Keratinocyte (primary cell): ENCODE results near the gene PCED1A. TPM values are rescaled to one million over a fixed set of nuclear protein-coding genes. Genes with fewer than 3 reads are reported as not detected.

Source experiments
- DNase-seq: peaks from one replicate; pipeline ENCODE4 v3.0.0-alpha.2; 2011; ENCODE audit warnings: low read depth, missing footprints, low spot score
- FAIRE-seq: peaks from 2 replicates; lab custom pipeline; 2011; peaks lifted over from hg19 to GRCh38; lab: Jason Lieb, UNC
- H2AFZ ChIP-seq: 2 replicates; pipeline ENCODE4 v1.6.0; 2012; ENCODE audit warnings: low read length, control low read depth, inconsistent platforms; ENCODE audit not compliant: control insufficient read depth
- H3K27ac ChIP-seq: 2 replicates; pipeline ENCODE4 v1.5.1; 2011; ENCODE audit warnings: low read length; ENCODE audit not compliant: control insufficient read depth, insufficient read depth
- H3K27me3 ChIP-seq: 3 replicates; pipeline ENCODE4 v1.6.0; 2011; ENCODE audit warnings: low read length; ENCODE audit not compliant: control insufficient read depth, insufficient read depth; ENCODE audit errors: extremely low read depth
- H3K36me3 ChIP-seq, 2 experiments: 2 replicates in 1 of 2; 3 replicates in 1 of 2; pipeline ENCODE4 v1.5.1; 2011; ENCODE audit warnings: low read length in 2 of 2, mild to moderate bottlenecking in 1 of 2; ENCODE audit not compliant: control insufficient read depth in 2 of 2, insufficient read depth in 2 of 2; ENCODE audit errors: extremely low read depth in 1 of 2
- H3K4me1 ChIP-seq: 3 replicates; pipeline ENCODE4 v1.5.1; 2011; ENCODE audit warnings: low read length; ENCODE audit not compliant: control insufficient read depth, insufficient read depth; ENCODE audit errors: extremely low read depth
- H3K4me2 ChIP-seq: 3 replicates; pipeline ENCODE4 v1.6.0; 2011; ENCODE audit warnings: low read depth, low read length; ENCODE audit not compliant: control insufficient read depth, insufficient read depth; ENCODE audit errors: extremely low read depth
- H3K4me3 ChIP-seq, 3 experiments: fragments of 200-600 bp in 1 of 3; sonication (generic) in 1 of 3; 2 replicates in 2 of 3; 3 replicates in 1 of 3; pipeline ENCODE4 v1.5.1; 2011 to 2016; ENCODE audit warnings: low read length in 3 of 3, mild to moderate bottlenecking in 3 of 3, control low read depth in 2 of 3, inconsistent platforms in 1 of 3, low read depth in 1 of 3, mixed read lengths in 1 of 3, mixed run types in 1 of 3, moderate library complexity in 1 of 3; ENCODE audit not compliant: control insufficient read depth in 2 of 3, insufficient read depth in 2 of 3; ENCODE audit errors: extremely low read depth in 1 of 3
- H3K79me2 ChIP-seq: 2 replicates; pipeline ENCODE4 v1.6.0; 2012; ENCODE audit warnings: low read length; ENCODE audit not compliant: control insufficient read depth, insufficient read depth
- H3K9ac ChIP-seq: 3 replicates; pipeline ENCODE4 v1.6.0; 2011; ENCODE audit warnings: low read length; ENCODE audit not compliant: control insufficient read depth, insufficient read depth; ENCODE audit errors: extremely low read depth
- H3K9me1 ChIP-seq: 3 replicates; pipeline ENCODE4 v1.6.0; 2011; ENCODE audit warnings: low read length; ENCODE audit not compliant: control insufficient read depth, insufficient read depth; ENCODE audit errors: extremely low read depth
- H3K9me3 ChIP-seq: 2 replicates; pipeline ENCODE4 v1.5.1; 2012; ENCODE audit warnings: low read depth, low read length; ENCODE audit not compliant: control insufficient read depth
- H4K20me1 ChIP-seq: 3 replicates; pipeline ENCODE4 v1.6.0; 2011; ENCODE audit warnings: low read length; ENCODE audit not compliant: control insufficient read depth, insufficient read depth; ENCODE audit errors: extremely low read depth
- CTCF ChIP-seq, 3 experiments: IDR thresholded peaks in 1 of 3; conservative IDR thresholded peaks in 1 of 3; optimal IDR thresholded peaks in 1 of 3; 2 replicates in 2 of 3; 3 replicates in 1 of 3; pipeline versions ENCODE3 to v1.5.1; 2011; ENCODE audit warnings: low read length in 3 of 3, mild to moderate bottlenecking in 3 of 3, moderate library complexity in 2 of 3, control low read depth in 1 of 3, inconsistent platforms in 1 of 3; ENCODE audit not compliant: insufficient read depth in 2 of 3; ENCODE audit errors: extremely low read depth in 1 of 3
- EZH2 ChIP-seq: IDR thresholded peaks from one replicate; pipeline ENCODE4 v1.6.1; 2012; ENCODE audit warnings: inconsistent platforms, mild to moderate bottlenecking, low read length, moderate library complexity
- dilution Hi-C: fragments of 300-500 bp; cut with MboI; formaldehyde crosslinking; loops from one replicate; pipeline ENCODE4 v1.7.0; 2020; ENCODE audit warnings: low sequenced_read_pairs; ENCODE audit not compliant: extremely low pct_ligation_motif_present
- polyA plus RNA-seq, 5 experiments: library from polyadenylated mRNA; depleted of rRNA in 3 of 5; stranded (reverse) in 3 of 5; stranded (forward) in 1 of 5; unstranded in 1 of 5; fragments of >200 nt; gene quantifications; 1 replicate in 1 of 5; 2 replicates in 3 of 5; 3 replicates in 1 of 5; pipeline versions ENCODE4 v1.2.1 to v1.2.3, GENCODE V29; 2011 to 2012; ENCODE audit warnings: missing spikeins in 2 of 5, low read depth in 1 of 5, low replicate concordance in 1 of 5

The PCED1A gene
- polyA plus RNA-seq, 1 donor (not counting 4 experiments of a cell fraction or from before 2014, with no cell fraction given) = 5.6 TPM

- peaks cover 2% of the 10 kb centered on the region for H3K9me3 ChIP-seq
- peaks cover 80% of the 10 kb centered on the region for H3K27me3 ChIP-seq
- no peak overlapping the region for H3K27ac ChIP-seq
- H2AFZ ChIP-seq = no peak overlapping the region
- no peaks in the 10 kb centered on the region for H3K79me2 ChIP-seq
- no peak for DNase-seq
- no peak overlapping the region for H3K4me2 ChIP-seq
- H4K20me1 ChIP-seq = no peaks in the 10 kb centered on the region
- H3K9me1 ChIP-seq = no peaks in the 10 kb centered on the region
- no peak for FAIRE-seq
- no peak overlapping the region for H3K9ac ChIP-seq
- no peak overlapping the region for H3K4me3 ChIP-seq
- dilution Hi-C loops = no loop called here
- H3K36me3 ChIP-seq = no peaks in the 10 kb centered on the region
- H3K4me1 ChIP-seq = peaks cover 2% of the 10 kb centered on the region
- TF ChIP-seq EZH2 (peak; percentile 98), CTCF (optimal IDR thresholded peaks at IDR 0.05 in 1 of 3, IDR thresholded peaks at IDR 0.05 in 1 of 3, conservative IDR thresholded peaks at IDR 0.05 in 1 of 3; ENCODE audit: extremely low read depth in 1 of 3, insufficient read depth in 2 of 3, low read length in 3 of 3) (no peak)
Observed at GRCh38 chr20:2799688-2800520, 40.6 kb downstream of the PCED1A start.

- Histone ChIP-seq H3K4me1 (peaks cover 2% of the 10 kb centered on the region), H3K27me3 (peaks cover 75% of the 10 kb centered on the region), H3K4me3 (no peak overlapping the region), H3K9ac (no peak overlapping the region), H4K20me1 (no peaks in the 10 kb centered on the region), H3K9me1 (no peaks in the 10 kb centered on the region), H3K4me2 (no peak overlapping the region), H3K79me2 (no peaks in the 10 kb centered on the region), H3K9me3 (peaks cover 2% of the 10 kb centered on the region), H2AFZ (no peak overlapping the region), H3K27ac (no peak overlapping the region), H3K36me3 (no peaks in the 10 kb centered on the region)
- FAIRE-seq = no peak
- TF ChIP-seq CTCF (optimal IDR thresholded peaks at IDR 0.05 in 1 of 3, IDR thresholded peaks at IDR 0.05 in 1 of 3, conservative IDR thresholded peaks at IDR 0.05 in 1 of 3; ENCODE audit: extremely low read depth in 1 of 3, insufficient read depth in 2 of 3, low read length in 3 of 3) (no peak), EZH2 (no peak)
- dilution Hi-C loops = no loop called here
- DNase-seq = no peak
Observed at GRCh38 chr20:2799271-2799670, 41.2 kb downstream of the PCED1A start.
